Loucy (cell line): ENCODE measurements around the gene ZSCAN5A.
A peak's percentile ranks its signal among the peaks of the same experiment; 100 is the strongest.
"Not testable (repeated sequence)": the region's sequence is repeated elsewhere in the genome, so short reads cannot be mapped to it uniquely, and the experiment has no call there.

ENCODE experiments used
- H2AFZ ChIP-seq: fragments of 200-600 bp; sonication (generic); 2 replicates; pipeline ENCODE4 v1.6.0; 2016; ENCODE audit warnings: antibody characterized with exemption, mild to moderate bottlenecking, low read length, moderate library complexity
- H3F3A ChIP-seq: fragments of 200-600 bp; 2 replicates; pipeline ENCODE4 v1.6.0; 2016; ENCODE audit warnings: antibody characterized with exemption, low read depth, mild to moderate bottlenecking
- H3K27me3 ChIP-seq: fragments of 200-600 bp; sonication (generic); 2 replicates; pipeline ENCODE4 v1.6.1; 2014; ENCODE audit warnings: low read length, mild to moderate bottlenecking; ENCODE audit not compliant: insufficient read depth, poor library complexity, severe bottlenecking
- H3K36me3 ChIP-seq: fragments of 200-600 bp; sonication (generic); 2 replicates; pipeline ENCODE4 v1.6.1; 2016; ENCODE audit warnings: low read length; ENCODE audit not compliant: insufficient read depth
- H3K4me1 ChIP-seq: fragments of 200-600 bp; sonication (generic); 2 replicates; pipeline ENCODE4 v1.5.1; 2014; ENCODE audit warnings: low read length, mild to moderate bottlenecking; ENCODE audit not compliant: insufficient read depth, poor library complexity, severe bottlenecking
- H3K4me2 ChIP-seq: fragments of 200-600 bp; sonication (generic); 2 replicates; pipeline ENCODE4 v1.6.0; 2014; ENCODE audit warnings: antibody characterized with exemption, low read length, low read depth, mild to moderate bottlenecking; ENCODE audit not compliant: poor library complexity, severe bottlenecking
- H3K4me3 ChIP-seq: fragments of 200-600 bp; sonication (generic); 2 replicates; pipeline ENCODE4 v1.5.1; 2014; ENCODE audit warnings: low read length, mild to moderate bottlenecking, mixed read lengths; ENCODE audit not compliant: poor library complexity, severe bottlenecking
- H3K79me2 ChIP-seq: fragments of 200-600 bp; sonication (generic); 2 replicates; pipeline ENCODE4 v1.6.1; 2014; ENCODE audit warnings: low read length; ENCODE audit not compliant: insufficient read depth
- H3K9ac ChIP-seq: fragments of 200-600 bp; sonication (generic); 2 replicates; pipeline ENCODE4 v1.6.0; 2014; ENCODE audit warnings: mild to moderate bottlenecking, low read depth, low read length, moderate library complexity; ENCODE audit not compliant: poor library complexity, severe bottlenecking
- H3K9me2 ChIP-seq: fragments of 200-600 bp; sonication (generic); replicated peaks from 2 replicates; pipeline ENCODE4 v1.6.1; 2016; ENCODE audit warnings: low read depth, low read length, mixed read lengths
- H3K9me3 ChIP-seq: fragments of 200-600 bp; sonication (generic); 2 replicates; pipeline ENCODE4 v1.6.1; 2014; ENCODE audit warnings: mild to moderate bottlenecking, antibody characterized with exemption, low read length, low read depth; ENCODE audit not compliant: insufficient read depth
- H4K20me1 ChIP-seq: fragments of 200-600 bp; sonication (generic); 2 replicates; pipeline ENCODE4 v1.6.0; 2014; ENCODE audit warnings: antibody characterized with exemption, low read length, mild to moderate bottlenecking; ENCODE audit not compliant: insufficient read depth, poor library complexity, severe bottlenecking
- CTCF ChIP-seq: fragments of 200-600 bp; sonication (generic); conservative IDR thresholded peaks from 2 replicates; pipeline ENCODE4 v1.5.1; 2014; ENCODE audit warnings: mild to moderate bottlenecking, antibody characterized with exemption, low read length
- EZH2phosphoT487 ChIP-seq: fragments of 200-600 bp; IDR thresholded peaks from 2 replicates; pipeline ENCODE4 v1.6.1; 2018; ENCODE audit warnings: antibody characterized with exemption, mild to moderate bottlenecking, moderate library complexity, borderline replicate concordance

Gene ZSCAN5A

GRCh38 chr19:56207581-56207980 is 107.1 kb downstream of the ZSCAN5A start:
- not testable (repeated sequence) for H3K4me3 ChIP-seq, H3K4me2 ChIP-seq, H3K4me1 ChIP-seq, H2AFZ ChIP-seq, H3K9me2 ChIP-seq, H3F3A ChIP-seq, H4K20me1 ChIP-seq, H3K36me3 ChIP-seq, H3K79me2 ChIP-seq, H3K9ac ChIP-seq, H3K27me3 ChIP-seq, H3K9me3 ChIP-seq
- TF ChIP-seq CTCF, result peak; percentile 23

- no peaks in the 10 kb centered on the region for H3K27me3 ChIP-seq
- H3F3A ChIP-seq, result no peaks in the 10 kb centered on the region
- H3K4me1 ChIP-seq, result no peaks in the 10 kb centered on the region
- H3K4me2 ChIP-seq, result no peak within 1 kb of the TSS
- no peaks in the 10 kb centered on the region for H3K79me2 ChIP-seq
- no peaks in the 10 kb centered on the region for H4K20me1 ChIP-seq
- H3K36me3 ChIP-seq, result no peaks in the 10 kb centered on the region
- H3K9me2 ChIP-seq, result no peaks in the 10 kb centered on the region
- no peak within 1 kb of the TSS for H3K9ac ChIP-seq
- no peaks in the 10 kb centered on the region for H3K9me3 ChIP-seq
- H2AFZ ChIP-seq, result no peak within 1 kb of the TSS
- TF ChIP-seq CTCF (no peak), EZH2phosphoT487 (no peak)
- H3K4me3 ChIP-seq, result no peak within 1 kb of the TSS
Observed at GRCh38 chr19:56201973-56202372, 112.7 kb downstream of the ZSCAN5A start, which contains the start of gene ZSCAN5C. ZSCAN5C (plus strand) TSS chr19:56202273; CDS start chr19:56205914, 3,641 bp downstream.

- Histone ChIP-seq H3K4me1 (no peaks in the 10 kb centered on the region), H3K9me3 (no peaks in the 10 kb centered on the region), H3K27me3 (no peaks in the 10 kb centered on the region), H3K36me3 (no peaks in the 10 kb centered on the region), H3K9ac (no peak overlapping the region), H3F3A (no peaks in the 10 kb centered on the region), H2AFZ (no peak overlapping the region), H3K4me3 (no peak overlapping the region), H3K4me2 (no peak overlapping the region), H3K79me2 (no peaks in the 10 kb centered on the region), H4K20me1 (no peaks in the 10 kb centered on the region), H3K9me2 (no peaks in the 10 kb centered on the region)
- TF ChIP-seq EZH2phosphoT487 (no peak), CTCF (no peak)
Observed at GRCh38 chr19:56199687-56200086, 115.0 kb downstream of the ZSCAN5A start.

GRCh38 chr19:56197646-56198045 is 117.0 kb downstream of the ZSCAN5A start, which contains the start of gene ZSCAN5B:
ZSCAN5B (minus strand) TSS chr19:56197783; CDS start chr19:56193052, 4,731 bp downstream.
- not testable (repeated sequence) for H2AFZ ChIP-seq, H3K36me3 ChIP-seq, H3F3A ChIP-seq, H3K27me3 ChIP-seq, H3K79me2 ChIP-seq, H3K9me2 ChIP-seq, H3K9me3 ChIP-seq, H3K4me1 ChIP-seq, H4K20me1 ChIP-seq, H3K4me3 ChIP-seq, H3K9ac ChIP-seq, H3K4me2 ChIP-seq
